GF-D8 (cell line): Measurements from ENCODE around the gene KLHL28.

Experiments
- DNase-seq: peaks from one replicate; lab custom pipeline; 2025; lab: John Stamatoyannopoulos, UW

Gene KLHL28

DNA sequence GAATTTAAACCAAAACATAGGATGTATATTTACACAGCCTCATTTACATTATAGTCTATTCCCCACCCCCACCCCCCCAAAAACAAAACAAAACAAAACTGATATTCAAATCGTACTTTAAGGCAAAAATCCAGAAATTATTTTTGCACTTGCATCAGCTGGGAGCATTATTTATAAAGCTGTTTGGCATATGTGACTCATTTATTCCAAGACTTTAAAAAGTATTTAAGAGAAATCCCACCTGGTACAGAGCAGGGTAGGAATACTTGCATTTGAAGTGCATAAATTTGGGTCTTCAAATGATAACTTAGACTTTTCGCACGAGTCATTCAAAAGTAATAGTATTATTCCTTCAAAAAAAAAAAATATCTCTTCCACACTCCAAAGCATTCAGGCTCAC lies 1.1 kb downstream of the KLHL28 start:
- no peak for DNase-seq

DNA sequence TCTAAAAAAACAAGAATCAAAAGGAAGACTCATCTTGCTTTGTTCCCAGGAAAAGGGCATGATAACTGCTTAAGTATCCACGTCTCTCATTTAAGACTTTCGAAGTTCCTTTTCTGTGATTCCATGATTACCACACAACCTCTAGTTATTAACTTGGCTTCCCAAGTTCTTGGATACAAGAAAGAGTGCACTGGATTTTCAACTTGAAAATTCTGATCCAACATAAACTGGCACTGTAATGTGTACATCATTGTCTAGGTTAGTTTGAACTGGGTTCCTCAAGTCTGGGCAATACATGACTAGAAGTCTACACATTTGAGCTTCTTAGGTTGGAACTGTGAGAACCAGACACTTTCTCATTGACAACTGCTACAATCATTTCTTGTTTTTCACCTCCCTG lies 1.6 kb downstream of the KLHL28 start:
- no peak for DNase-seq

DNA sequence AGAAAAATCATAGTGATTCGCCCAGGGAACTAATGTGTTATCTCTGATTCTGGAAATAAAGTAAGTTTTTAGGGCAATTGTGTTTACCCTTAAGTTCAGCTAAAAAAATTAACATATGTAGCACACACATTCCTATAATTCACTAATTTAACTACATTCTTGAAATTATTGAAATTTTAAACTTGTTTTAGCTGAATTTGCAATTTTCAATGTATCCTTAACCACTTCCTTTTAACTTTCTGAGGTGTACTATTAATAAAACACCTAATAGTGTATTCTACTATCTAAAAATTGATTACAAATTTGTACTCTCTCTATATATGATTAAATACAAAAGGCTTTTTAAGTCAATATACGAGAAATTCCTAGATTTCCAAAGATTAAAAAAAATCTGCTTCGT lies 2.2 kb downstream of the KLHL28 start:
- DNase-seq: no peak

DNA sequence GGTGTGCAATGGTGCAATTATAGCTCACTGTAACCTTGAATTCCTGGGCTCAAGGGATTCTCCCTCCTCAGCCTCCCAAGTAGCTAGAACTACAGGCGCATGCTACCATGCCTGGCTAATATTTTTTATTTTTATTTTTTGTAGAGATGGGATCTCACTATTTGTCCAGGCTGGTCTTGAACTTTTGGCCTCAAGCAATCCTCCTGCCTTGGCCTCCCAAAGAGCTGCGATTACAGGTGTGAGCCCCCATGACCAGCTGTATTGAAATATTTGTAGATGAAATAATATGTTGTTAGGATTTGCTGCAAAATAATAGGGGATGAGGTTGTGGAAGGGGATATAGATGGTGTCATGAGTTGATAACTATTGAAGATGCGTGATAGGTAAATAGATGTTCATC lies 4.9 kb downstream of the KLHL28 start:
- DNase-seq: no peak

DNA sequence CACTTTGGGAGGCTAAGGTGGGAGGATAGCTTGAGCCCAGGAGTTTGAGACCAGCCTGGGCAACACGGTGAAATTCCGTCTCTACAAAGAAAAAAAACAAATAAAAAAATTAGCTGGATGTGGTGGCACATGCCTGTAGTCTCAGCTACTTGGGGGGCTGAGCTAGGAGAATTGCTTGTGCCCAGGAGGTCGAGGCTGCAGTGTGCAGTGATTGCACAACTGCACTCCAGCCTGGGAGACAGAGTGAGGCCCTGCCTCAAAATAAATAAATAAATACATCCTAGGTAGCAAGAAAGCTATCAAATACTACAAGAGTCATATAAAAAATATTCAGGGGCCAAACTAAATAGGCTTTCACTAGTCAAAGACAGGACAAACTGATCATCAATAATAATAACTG lies 6.2 kb downstream of the KLHL28 start:
- no peak for DNase-seq

DNA sequence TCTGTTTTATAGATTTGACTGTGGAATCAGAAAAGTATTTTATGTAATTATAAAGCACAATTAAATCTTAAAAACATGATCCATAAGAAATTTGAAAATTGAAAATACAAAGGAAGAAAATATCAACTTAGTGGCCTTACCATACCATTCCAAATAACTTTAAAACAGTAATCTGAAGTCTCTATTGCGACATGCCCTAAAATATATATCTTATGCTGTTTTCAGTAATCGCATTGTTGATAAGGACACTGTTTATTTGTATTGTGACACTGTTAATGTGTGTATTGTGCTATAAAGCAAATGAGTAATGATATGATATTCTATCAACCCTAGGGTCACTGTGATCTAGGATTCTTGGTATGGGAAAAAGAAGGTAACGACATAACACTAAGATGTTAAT lies 7.0 kb downstream of the KLHL28 start:
- DNase-seq: no peak

DNA sequence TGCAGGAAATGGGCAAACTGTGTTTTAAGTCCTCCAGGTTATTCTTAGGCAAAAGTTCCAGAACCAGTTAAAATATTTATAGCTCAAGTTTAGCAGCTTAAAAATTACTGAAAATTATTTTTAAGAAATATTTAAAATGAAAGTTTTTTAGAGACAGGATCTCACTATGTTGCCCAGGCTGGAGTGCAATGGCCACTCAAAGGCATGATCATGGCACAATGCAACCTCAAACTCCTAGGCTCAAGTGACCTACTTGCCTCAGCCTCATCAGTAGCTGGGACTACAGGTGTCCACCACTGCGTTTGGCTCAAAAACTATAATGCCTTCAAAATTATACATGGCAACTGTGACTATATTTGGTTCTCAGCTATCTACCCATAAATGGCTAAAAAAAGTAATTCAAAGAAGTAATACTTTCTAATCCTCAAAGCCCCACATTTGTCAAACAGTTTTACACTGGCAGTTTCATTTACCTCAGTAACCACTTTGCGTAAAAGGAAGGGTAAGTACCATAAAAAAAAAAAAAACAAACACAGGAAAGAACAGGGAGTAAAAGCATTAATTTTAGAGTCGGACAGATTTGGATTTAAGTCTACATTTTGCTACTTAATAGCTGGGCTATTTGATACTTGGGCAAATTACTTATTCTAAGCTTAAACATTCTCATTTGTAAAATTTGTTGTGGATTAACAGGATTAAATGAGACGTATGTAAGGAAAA lies 9.2 kb downstream of the KLHL28 start:
- no peak for DNase-seq

DNA sequence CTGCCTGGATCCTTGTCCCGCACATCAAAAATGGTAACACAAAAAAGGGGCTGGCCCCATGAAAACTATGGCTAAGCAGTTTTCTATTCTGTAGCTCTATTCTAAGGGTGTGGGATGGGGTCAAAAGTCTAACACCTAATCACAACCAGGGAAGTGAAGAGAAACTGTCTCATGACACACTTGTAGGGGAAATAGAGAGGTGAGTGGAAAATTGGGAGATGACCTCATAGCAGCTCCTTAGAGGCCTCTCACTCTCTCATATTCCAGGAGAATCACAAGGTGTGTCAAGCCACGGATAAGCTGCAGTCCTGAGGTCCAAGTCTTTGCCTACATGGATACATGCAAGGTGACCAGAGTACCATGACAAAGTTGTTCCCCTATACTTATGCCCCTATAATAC lies 10.7 kb downstream of the KLHL28 start:
- DNase-seq: no peak

DNA sequence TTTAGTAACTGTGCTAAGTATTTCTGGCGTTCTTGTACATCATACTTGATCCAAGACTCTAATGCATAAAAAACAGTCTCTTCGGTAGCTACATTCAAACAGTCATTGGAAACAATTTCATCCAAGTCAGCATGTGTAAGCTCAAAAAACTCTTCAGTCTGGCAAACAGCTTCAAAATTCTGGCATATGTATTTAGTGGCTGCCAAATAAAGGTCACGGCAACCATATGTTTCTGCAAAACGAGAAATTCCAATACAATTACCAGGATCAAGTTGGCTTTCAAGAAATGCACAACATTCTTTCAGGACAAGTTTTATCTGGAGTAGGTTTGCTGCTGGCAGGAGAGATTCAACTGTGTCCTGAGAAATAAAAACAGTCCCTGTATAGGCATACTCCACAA lies 16.5 kb downstream of the KLHL28 start:
- DNase-seq: no peak

DNA sequence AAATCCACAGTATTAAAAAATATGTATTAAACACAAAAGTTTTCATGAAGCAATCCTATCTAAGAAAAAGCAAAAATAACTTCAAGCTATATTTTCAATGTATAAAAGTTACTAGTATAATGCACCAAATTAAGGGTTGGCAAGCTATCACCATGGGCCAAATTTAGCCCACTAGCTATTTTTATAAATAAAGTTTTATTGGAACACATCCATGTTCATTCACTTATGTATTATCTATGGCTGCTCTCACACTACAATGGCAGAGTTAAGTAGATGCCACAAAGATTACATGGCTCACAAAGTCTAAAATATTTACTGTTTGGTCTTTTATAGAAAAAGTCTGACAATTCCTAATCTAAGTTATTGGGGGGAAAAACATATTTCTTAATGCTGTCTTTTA lies 17.6 kb downstream of the KLHL28 start:
- no peak for DNase-seq

DNA sequence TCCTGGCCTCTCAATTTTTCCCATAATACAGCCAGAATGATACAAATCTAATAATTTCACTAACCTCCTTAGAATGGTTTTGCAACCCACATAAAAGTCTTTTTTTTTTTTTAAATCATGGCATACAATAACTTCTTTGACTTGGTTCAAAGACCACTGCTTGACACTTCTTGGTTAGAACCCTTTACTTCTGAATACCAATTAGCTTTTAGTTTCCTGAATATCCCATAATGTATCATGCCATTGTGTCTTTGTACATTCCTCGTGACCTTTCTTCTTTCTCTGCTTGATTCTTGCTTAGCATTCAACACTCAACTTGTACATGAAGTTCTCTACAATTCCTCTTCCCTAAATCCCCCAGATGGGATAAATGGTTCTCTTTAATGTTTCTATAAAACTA lies 19.3 kb downstream of the KLHL28 start:
- no peak for DNase-seq

DNA sequence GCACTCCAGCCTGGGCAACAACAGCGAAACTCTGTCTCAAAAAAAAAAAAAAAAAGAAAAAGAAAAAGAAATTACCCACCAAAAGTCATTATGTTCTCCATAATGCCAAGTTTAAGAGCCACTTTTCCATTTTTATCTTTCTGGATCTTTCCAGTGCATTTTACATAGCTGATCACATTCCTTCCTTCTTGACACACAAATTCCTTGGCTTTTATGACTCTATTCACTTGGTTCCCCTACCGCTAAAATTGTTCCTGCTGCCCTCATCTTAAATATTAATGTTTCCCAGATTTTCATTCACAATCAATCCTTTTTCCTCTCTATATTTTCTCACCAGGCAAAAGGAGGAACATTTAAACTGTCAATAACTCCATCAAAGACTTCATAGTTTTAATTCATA lies 20.2 kb downstream of the KLHL28 start:
- DNase-seq: no peak

DNA sequence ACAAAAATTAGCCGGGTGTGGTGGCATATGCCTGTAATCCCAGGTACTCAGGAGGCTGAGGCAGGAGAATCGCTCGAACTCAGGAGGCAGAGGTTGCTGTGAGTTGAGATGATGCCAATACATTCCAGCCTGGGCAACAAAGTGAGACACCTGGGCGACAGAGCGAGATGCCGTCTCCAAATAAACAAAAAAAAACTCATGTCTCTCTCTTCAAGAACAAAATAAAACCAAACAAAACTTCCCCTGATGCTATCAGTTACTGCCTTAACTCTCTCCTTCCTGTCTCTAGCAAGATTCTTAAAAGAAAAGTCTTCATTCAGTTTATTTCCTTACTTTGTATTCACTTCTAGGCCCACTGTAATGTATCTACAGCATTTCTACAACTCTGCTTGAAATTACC lies 20.8 kb downstream of the KLHL28 start:
- no peak for DNase-seq

DNA sequence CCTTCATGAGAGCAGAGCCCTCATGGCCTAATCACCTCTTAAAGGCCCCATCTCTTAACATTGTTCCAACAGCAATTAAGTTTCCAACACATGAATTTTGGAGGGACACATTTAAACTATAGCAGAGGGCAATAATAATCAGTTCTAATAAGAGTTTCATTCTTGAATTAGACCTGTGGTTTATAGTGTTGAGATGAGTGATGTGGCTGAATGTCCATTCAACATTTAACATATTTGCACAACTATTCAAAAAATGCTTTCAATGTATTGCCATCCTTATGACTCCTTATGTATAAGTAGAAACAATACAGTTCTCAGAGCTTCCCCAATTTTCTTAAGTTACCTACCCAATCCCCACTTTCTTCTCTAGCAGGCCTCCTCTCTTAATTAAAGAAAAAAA lies 21.5 kb downstream of the KLHL28 start:
- no peak for DNase-seq

DNA sequence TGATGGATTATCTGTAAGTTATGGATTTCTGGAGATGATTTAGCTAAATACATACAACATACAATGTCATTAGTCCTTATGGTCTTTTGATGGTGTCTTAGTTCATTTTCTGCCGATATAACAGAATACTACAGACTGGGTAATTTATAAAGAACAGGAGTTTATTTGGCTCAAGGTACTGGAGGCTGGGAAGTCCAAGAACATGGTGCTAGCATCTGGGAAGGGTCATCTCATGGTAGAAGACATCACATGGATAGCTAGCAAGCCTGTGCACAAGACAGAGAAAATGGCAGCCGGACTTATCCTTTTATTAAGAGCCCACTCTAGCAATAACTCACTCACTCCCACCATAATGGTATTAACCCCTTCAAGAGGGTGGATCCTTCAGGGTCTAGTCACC lies 24.2 kb downstream of the KLHL28 start:
- DNase-seq: no peak

DNA sequence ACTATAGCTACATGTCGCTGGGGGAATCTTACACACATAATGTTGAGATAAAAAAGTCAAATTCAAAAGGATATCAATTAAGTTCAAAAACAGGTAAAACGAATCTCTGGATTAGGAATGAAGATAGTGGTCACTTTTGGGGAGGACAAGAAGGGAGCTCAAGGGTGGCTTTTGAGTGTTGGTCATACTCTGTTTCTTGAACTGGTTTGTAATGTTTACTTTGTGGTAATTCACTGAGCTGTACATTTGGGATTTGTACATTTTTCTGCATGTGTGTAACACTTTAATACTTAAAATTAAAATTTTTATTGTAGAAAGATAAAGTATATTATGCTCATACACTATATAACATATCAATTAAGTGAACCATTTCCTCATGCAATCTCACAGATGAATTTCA lies 26.6 kb downstream of the KLHL28 start:
- no peak for DNase-seq

DNA sequence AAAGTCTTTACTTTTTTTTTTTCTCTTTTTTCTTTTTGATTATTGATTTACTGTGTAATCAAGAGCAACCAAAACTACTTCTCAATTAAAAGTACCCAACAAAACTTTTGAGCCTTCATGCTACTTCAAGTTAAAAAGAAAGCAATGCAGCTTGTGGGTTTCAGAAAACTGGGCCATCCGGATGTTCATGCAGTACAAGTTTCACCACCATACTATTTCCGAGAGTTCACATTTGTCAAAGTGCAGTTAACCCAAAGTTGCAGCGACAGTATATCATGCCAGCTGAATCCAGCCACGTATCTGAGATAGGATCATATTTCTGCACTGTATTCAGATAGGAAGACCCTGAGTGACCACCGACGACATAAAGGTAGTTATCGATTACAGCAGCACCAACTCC lies 33.0 kb downstream of the KLHL28 start:
- no peak for DNase-seq

DNA sequence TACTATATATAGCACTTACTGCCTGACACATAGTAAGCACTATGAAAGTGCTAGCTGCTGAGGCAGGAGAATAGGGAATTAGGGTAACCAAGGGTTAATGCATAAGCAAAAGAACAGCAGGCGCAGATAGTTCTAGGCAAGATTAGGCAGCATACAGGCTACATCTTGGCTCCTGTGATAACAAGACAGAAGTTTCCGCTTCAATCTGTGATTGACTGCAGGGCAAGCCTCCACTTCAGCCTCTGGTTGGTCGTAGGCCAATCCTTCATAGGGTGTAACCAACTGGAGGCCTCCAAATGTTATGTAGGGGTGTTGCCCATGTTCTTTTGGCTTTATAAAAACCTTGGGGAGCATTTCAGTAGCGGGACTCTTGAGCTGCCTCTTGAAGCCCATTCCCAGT lies 46.9 kb downstream of the KLHL28 start:
- DNase-seq: no peak

DNA sequence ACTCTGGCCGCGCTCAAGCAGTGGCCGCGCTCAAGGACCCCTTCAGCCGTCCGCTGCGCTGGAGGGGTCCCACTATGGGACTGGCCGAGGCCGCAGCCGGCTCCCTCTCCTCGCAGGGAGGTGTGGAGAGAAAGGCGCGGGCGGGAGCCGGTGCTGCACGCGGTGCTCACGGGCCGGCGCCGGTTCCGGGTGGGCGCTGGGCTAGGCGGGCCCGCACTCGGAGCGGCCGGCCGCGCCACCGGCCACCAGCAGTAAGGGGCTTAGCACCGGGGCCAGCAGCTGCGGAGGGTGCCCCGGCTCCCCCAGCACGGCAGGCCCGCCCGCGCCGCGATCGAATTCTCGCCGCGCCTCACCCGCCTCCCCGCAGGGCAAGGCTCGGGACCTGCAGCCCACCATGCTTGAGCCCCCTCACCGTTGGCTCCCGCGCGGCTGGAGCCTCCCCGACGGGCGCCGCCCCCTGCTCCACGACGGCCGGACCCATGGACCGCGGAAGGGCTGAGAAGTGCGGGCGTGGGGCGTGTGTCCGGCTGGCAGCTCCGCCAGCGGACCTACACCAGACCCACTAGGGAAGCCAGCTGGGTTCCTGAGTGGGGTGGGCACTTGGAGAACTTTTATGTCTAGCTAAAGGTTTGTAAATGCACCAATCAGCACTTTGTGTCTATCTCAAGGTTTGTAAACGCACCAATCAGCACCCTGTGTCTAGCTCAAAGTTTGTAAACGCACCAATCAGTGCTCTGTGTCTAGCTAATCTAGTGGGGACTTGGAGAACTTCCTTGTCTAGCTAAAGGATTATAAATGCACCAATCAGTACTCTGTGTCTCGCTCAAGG lies 49.5 kb downstream of the KLHL28 start:
- no peak for DNase-seq

DNA sequence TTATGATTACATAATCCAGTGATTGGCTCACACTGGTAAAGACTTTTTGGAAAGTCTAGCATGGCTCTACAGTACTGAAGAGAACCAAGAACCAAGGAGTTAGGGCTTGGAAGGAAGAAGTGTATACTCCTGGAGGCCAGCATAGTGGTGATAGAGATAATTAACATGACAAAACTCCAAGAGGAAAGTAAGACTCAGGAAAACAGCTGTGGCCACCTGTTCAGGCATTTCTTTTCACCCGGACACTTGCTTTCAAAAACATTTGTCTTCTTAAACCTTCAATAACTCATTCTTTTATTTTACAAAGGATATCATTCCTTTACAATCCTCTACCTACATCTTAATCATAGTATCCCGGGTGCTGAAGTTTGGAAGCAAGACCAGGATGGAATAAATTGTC lies 50.9 kb downstream of the KLHL28 start:
- DNase-seq: no peak

DNA sequence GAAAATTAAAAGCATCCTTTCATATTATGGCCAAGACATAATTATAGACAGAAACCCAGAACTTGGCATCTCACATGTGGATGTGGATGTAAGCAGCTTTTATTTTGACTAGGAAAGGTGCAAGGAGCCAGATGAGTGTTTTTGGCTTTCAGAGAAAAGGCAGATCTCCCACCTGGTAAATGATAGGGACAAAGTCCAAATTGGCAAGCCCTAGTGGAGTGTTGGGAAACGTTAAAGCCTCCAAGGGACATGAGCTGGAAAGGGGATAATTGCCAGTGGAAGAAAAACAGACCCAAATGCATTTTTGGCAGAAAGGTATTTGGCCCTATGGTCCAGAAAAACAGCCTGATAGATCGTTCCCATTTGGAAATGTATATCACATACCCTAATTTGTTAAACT lies 60.1 kb downstream of the KLHL28 start:
- no peak for DNase-seq

DNA sequence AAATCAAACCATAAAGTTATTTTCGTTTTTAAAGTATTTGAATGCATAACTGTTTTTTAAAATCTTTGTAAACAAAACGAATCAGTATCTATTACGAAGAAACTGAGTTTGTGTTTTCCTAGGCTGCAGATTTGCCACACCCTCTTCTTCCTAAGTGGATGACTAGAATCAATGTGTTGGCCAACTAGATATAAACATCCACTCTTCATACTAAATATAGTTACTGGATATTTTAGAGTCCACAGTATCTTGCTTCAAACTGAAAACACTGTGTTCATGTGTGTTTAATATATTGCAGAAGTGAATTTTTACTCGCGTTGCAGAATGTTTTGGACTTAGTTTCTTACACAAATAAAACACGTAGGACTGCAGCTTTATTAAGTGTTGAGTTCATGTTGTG lies 63.2 kb downstream of the KLHL28 start:
- DNase-seq: no peak

DNA sequence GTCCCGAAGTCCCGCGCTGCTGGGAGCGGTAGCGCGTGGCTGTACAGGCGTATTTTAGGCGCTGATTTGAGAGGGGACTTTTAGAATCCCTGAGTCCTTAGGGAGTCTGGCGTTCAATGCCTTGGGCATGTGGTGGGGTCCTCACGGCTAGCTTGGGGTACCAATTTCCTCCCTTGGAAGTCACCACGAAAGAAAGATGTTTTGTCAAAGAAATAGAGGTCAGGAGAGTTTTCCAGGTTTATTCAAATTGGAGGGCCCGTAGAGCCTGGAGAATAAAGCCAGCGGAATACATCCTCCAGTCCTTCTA lies 63.9 kb downstream of the KLHL28 start:
- no peak for DNase-seq
